Peyer's patch (tissue), 4 donors: ENCODE data around the gene RPS27L.

Experiments
- POLR2A ChIP-seq, 2 donors: fragments of 450-650 bp; IDR thresholded peaks; one replicate each; pipeline ENCODE4 v1.5.1; 2017; ENCODE audit warnings: antibody characterized with exemption in 2 of 2, mild to moderate bottlenecking in 2 of 2, moderate library complexity in 2 of 2
- TF ChIP-seq, protein P1 (sequence below), 6 experiments: fragments of 450-650 bp in 4 of 6; fragments of 200-600 bp in 2 of 6; sonication (generic) in 1 of 6; IDR thresholded peaks; one replicate each; pipeline ENCODE4 v1.5.1; 2017 to 2019; ENCODE audit warnings: antibody characterized with exemption in 6 of 6, mild to moderate bottlenecking in 3 of 6, moderate library complexity in 1 of 6

DNA sequence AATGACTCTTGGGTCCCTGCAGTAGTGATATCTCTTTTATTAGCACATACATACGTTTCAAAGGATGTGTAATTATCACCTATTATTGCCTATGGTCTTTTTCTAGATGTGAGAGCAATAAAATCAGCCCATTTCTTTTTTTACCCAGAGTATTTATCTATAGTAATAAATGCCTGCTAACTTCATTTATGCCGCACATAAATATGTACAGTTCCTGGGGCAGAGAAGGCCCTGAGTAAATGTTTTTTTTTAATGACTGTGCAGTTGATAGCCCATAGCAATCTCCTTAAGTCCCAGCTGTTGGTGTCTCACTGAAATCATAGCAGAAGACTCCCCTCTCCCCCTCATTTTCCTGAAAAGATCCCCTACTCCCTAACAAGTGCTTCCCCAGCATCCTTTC lies 48.8 kb upstream of the RPS27L start:
- TF ChIP-seq, protein P1, sequence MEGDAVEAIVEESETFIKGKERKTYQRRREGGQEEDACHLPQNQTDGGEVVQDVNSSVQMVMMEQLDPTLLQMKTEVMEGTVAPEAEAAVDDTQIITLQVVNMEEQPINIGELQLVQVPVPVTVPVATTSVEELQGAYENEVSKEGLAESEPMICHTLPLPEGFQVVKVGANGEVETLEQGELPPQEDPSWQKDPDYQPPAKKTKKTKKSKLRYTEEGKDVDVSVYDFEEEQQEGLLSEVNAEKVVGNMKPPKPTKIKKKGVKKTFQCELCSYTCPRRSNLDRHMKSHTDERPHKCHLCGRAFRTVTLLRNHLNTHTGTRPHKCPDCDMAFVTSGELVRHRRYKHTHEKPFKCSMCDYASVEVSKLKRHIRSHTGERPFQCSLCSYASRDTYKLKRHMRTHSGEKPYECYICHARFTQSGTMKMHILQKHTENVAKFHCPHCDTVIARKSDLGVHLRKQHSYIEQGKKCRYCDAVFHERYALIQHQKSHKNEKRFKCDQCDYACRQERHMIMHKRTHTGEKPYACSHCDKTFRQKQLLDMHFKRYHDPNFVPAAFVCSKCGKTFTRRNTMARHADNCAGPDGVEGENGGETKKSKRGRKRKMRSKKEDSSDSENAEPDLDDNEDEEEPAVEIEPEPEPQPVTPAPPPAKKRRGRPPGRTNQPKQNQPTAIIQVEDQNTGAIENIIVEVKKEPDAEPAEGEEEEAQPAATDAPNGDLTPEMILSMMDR (IDR thresholded peaks at IDR 0.05) = no peak
- no peak for TF ChIP-seq POLR2A (IDR thresholded peaks at IDR 0.05)
